SK-N-SH (cell line): ENCODE measurements around the gene GRIP2. TPM values are rescaled to one million over a fixed set of nuclear protein-coding genes. Genes with fewer than 3 reads are reported as not detected.

Experiments used
- CTCF ChIA-PET: fragments of 300-600, 350-600 bp; formaldehyde crosslinking; extraction: SDS; loops from one replicate; lab custom pipeline; 2021; lab: Yijun Ruan, JAX
- POLR2A ChIA-PET: fragments of 350-600 bp; sonication (Branson Sonifier 250); formaldehyde crosslinking; extraction: SDS; loops from one replicate; lab custom pipeline; 2020; ENCODE audit warnings: antibody characterized with exemption, inconsistent platforms; lab: Yijun Ruan, JAX
- DNase-seq: peaks from one replicate; pipeline ENCODE4 v3.0.0; 2012
- H2AFZ ChIP-seq: fragments of 200-600 bp; sonication (generic); 2 replicates; pipeline ENCODE4 v1.8.1; 2016; ENCODE audit warnings: antibody characterized with exemption, mild to moderate bottlenecking, low read depth
- H3F3A ChIP-seq: fragments of 200-600 bp; sonication (generic); replicated peaks from 2 replicates; pipeline ENCODE3; 2016; ENCODE audit warnings: antibody characterized with exemption, mild to moderate bottlenecking; ENCODE audit not compliant: insufficient read depth
- H3K27ac ChIP-seq, 2 experiments: fragments of 200-500 bp in 1 of 2; fragments of 200-600 bp in 1 of 2; sonication (Bioruptor generic) in 1 of 2; sonication (generic), shearing (Covaris generic) in 1 of 2; 2 replicates each; pipeline versions ENCODE4 v1.5.1 to v1.6.1; 2014 to 2016; ENCODE audit warnings: low read depth in 2 of 2, inconsistent platforms in 1 of 2, low read length in 1 of 2, mild to moderate bottlenecking in 1 of 2, mixed read lengths in 1 of 2
- H3K27me3 ChIP-seq: fragments of 200-600 bp; sonication (generic), shearing (Covaris generic); 2 replicates; pipeline ENCODE4 v1.6.1; 2016; ENCODE audit warnings: mixed run types; ENCODE audit not compliant: insufficient read depth
- H3K36me3 ChIP-seq, 2 experiments: fragments of 200-500 bp in 1 of 2; fragments of 200-600 bp in 1 of 2; sonication (Bioruptor generic) in 1 of 2; sonication (generic) in 1 of 2; replicated peaks in 1 of 2; 2 replicates each; pipeline versions ENCODE3 to v1.5.1; 2014 to 2016; ENCODE audit warnings: low read length in 1 of 2, mild to moderate bottlenecking in 1 of 2; ENCODE audit not compliant: insufficient read depth in 2 of 2, control insufficient read depth in 1 of 2
- H3K4me1 ChIP-seq, 2 experiments: fragments of 200-500 bp in 1 of 2; fragments of 200-600 bp in 1 of 2; sonication (Bioruptor generic) in 1 of 2; sonication (generic), shearing (Covaris generic) in 1 of 2; 2 replicates each; pipeline versions ENCODE4 v1.5.1 to v1.6.1; 2014 to 2016; ENCODE audit warnings: low read depth in 1 of 2, low read length in 1 of 2, mixed run types in 1 of 2; ENCODE audit not compliant: insufficient read depth in 2 of 2, control insufficient read depth in 1 of 2
- H3K4me2 ChIP-seq: fragments of 200-600 bp; sonication (generic), shearing (Covaris generic); 2 replicates; pipeline ENCODE4 v1.6.1; 2017; ENCODE audit warnings: mixed run types
- H3K4me3 ChIP-seq, 2 experiments: fragments of 200-500 bp in 1 of 2; fragments of 200-600 bp in 1 of 2; sonication (Bioruptor generic) in 1 of 2; sonication (generic), shearing (Covaris generic) in 1 of 2; 2 replicates each; pipeline versions ENCODE4 v1.5.1 to v1.8.1; 2014 to 2016; ENCODE audit warnings: low read depth in 2 of 2, inconsistent platforms in 1 of 2, low read length in 1 of 2, mild to moderate bottlenecking in 1 of 2, mixed read lengths in 1 of 2, moderate library complexity in 1 of 2
- H3K79me2 ChIP-seq: fragments of 200-600 bp; sonication (generic); 2 replicates; pipeline ENCODE4 v1.8.1; 2017; ENCODE audit warnings: mild to moderate bottlenecking; ENCODE audit not compliant: insufficient read depth
- H3K9ac ChIP-seq: fragments of 200-600 bp; sonication (generic); 2 replicates; pipeline ENCODE4 v1.6.1; 2017; ENCODE audit warnings: mixed run types
- H3K9me2 ChIP-seq: fragments of 200-600 bp; sonication (generic); 2 replicates; pipeline ENCODE4 v1.6.1; 2017; ENCODE audit warnings: mixed run types
- H3K9me3 ChIP-seq: fragments of 200-600 bp; sonication (generic); 2 replicates; pipeline ENCODE4 v1.6.1; 2017; ENCODE audit warnings: mixed run types, mild to moderate bottlenecking, moderate library complexity
- H4K20me1 ChIP-seq: fragments of 200-600 bp; sonication (generic); 2 replicates; pipeline ENCODE4 v1.6.1; 2017; ENCODE audit warnings: mild to moderate bottlenecking, mixed run types; ENCODE audit not compliant: insufficient read depth
- CHD2 ChIP-seq: fragments of 150-350 bp; IDR thresholded peaks from 2 replicates; pipeline ENCODE4 v1.6.1; 2018; ENCODE audit warnings: low read length; ENCODE audit not compliant: partially characterized antibody
- EP300 ChIP-seq, 2 experiments: IDR thresholded peaks; 2 replicates each; pipeline versions ENCODE4 v1.4.0 to v1.6.1; 2012; ENCODE audit warnings: borderline replicate concordance in 1 of 2, low read depth in 1 of 2, low read length in 1 of 2
- FOXM1 ChIP-seq: IDR thresholded peaks from 2 replicates; pipeline ENCODE4 v1.4.0; 2012; ENCODE audit warnings: low read depth, mild to moderate bottlenecking
- GATA2 ChIP-seq: sonication (generic); formaldehyde crosslinking; IDR thresholded peaks from 2 replicates; pipeline ENCODE4 v1.5.0; 2020; ENCODE audit warnings: mild to moderate bottlenecking, missing genetic modification reagents
- MAX ChIP-seq: IDR thresholded peaks from 2 replicates; pipeline ENCODE4 v1.4.0; 2012; ENCODE audit warnings: low read depth
- MXI1 ChIP-seq: IDR thresholded peaks from 2 replicates; pipeline ENCODE4 v1.6.1; 2012; ENCODE audit warnings: mild to moderate bottlenecking, low read depth, low read length, improper control_type of control experiment
- NFIC ChIP-seq: IDR thresholded peaks from 2 replicates; pipeline ENCODE4 v1.4.0; 2012; ENCODE audit warnings: borderline replicate concordance
- RAD21 ChIP-seq: IDR thresholded peaks from 2 replicates; pipeline ENCODE4 v1.6.1; 2012; ENCODE audit warnings: mild to moderate bottlenecking, low read length
- RCOR1 ChIP-seq: fragments of 150-350 bp; IDR thresholded peaks from 2 replicates; pipeline ENCODE4 v1.6.1; 2017; ENCODE audit warnings: antibody characterized with exemption, low read length
- TAF1 ChIP-seq: IDR thresholded peaks from 2 replicates; pipeline ENCODE4 v1.6.1; 2012; ENCODE audit warnings: low read depth, mild to moderate bottlenecking, low read length, moderate library complexity, borderline replicate concordance
- TCF12 ChIP-seq: IDR thresholded peaks from 2 replicates; pipeline ENCODE4 v1.4.0; 2012
- WGBS: methylation state at CpG from one replicate; pipeline ENCODE4 v1.1.6; 2017; ENCODE audit warnings: low lambda C conversion rate; 5-methylcytosine and 5-hydroxymethylcytosine counted together
- polyA plus RNA-seq, 3 experiments: library from polyadenylated mRNA; depleted of rRNA; stranded (reverse); fragments of >200 nt; gene quantifications; 2 replicates each; pipeline ENCODE4 v1.2.3, GENCODE V29; 2012
- small RNA-seq, 7 experiments: library from RNA; depleted of rRNA; stranded (forward); fragments of <200 nt; gene quantifications; one replicate each; pipeline ENCODE3, GENCODE V24; 2012
- TF ChIP-seq, protein P1 (sequence below): IDR thresholded peaks from 2 replicates; pipeline ENCODE4; 2012

GRIP2 gene
- polyA plus RNA-seq, 1 of the 3 experiments (the other 2 are of a cell fraction): 0.15 TPM

DNA sequence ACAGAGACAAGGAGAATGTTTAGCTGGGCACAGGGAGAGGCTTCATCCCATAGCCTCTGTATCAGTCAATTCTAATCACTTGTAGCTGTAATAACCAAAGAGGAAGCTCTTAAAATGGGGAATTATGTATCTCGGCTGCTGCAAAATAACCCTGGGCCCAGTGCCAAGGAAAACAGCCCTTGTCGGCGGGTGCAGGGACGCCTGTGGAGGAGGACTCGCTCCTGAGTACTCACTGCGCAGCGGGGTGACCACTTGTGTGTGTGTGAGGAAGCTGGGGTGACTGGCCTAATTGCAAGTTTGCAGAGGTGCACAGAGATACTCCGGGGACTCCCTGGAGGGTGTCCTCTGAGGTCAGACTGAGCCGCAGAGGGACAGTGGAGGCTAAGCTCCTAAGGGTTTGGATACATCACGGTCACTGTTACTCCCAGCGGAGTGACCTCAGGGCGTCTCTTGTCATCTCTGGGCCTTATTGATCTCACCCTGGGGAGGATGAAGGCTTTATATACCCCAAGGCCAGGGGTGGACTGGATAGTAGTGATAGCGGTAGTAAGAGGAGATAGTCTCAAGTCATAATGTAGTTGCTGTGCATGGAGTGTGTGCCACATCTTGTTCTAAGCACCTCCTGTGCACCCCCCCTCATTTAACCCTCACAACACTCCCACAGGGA is 100.5 kb downstream of the GRIP2 start:
- Histone ChIP-seq H3K4me2 (peak overlapping the region; percentile 63; the same call in 1 of the 2 replicates), H3K79me2 (peaks cover 10% of the 10 kb centered on the region; the same call in 1 of the 2 replicates), H3F3A (no peaks in the 10 kb centered on the region), H3K9me3 (no peaks in the 10 kb centered on the region)
- CTCF ChIA-PET: interaction anchor here (0.6 to 5.3 kb wide), 10 partner anchors 23 to 236 kb away, joined by 3 to 26 read pairs (median 4); no protein-coding TSS in a partner anchor
- 29% methylated on average over 11 of the region's 13 CpGs for WGBS
- TF ChIP-seq CHD2 (peak; percentile 13), NFIC (peak; percentile 94), RAD21 (0 out of 2 replicates have a peak, but pooled peaks have one; percentile 13), EP300 (IDR thresholded peaks at IDR 0.05; ENCODE audit: borderline replicate concordance in 1 of 2, low read depth in 1 of 2, low read length in 1 of 2) (peak in 1 of 2 experiments; percentile 54; a peak in 1 of 4 replicates), GATA2 (CRISPR knock-in tag) (peak; percentile 61), MAX (no peak), FOXM1 (no peak), RCOR1 (peak; percentile 74), TAF1 (no peak), MXI1 (peak; percentile 63; the same call in 1 of the 2 replicates), TCF12 (peak; percentile 42; the same call in 1 of the 2 replicates)
- TF ChIP-seq, protein P1, sequence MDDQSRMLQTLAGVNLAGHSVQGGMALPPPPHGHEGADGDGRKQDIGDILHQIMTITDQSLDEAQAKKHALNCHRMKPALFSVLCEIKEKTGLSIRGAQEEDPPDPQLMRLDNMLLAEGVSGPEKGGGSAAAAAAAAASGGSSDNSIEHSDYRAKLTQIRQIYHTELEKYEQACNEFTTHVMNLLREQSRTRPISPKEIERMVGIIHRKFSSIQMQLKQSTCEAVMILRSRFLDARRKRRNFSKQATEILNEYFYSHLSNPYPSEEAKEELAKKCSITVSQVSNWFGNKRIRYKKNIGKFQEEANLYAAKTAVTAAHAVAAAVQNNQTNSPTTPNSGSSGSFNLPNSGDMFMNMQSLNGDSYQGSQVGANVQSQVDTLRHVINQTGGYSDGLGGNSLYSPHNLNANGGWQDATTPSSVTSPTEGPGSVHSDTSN: peak; percentile 55
- TF ChIP-seq, all 33 proteins: peak for 9
- no peak overlapping the region for H3K4me3 ChIP-seq
- H3K9me2 ChIP-seq: no peaks in the 10 kb centered on the region
- H3K36me3 ChIP-seq: peaks cover 2 to 12% of the 10 kb centered on the region in 2 experiments
- H4K20me1 ChIP-seq: peaks cover 26% of the 10 kb centered on the region
- no peak overlapping the region for H2AFZ ChIP-seq
- DNase-seq: peak; percentile 87
- H3K27ac ChIP-seq: peak overlapping the region; percentile 1 to 80; a peak in 3 of 4 replicates
- H3K4me1 ChIP-seq: peaks cover 43 to 45% of the 10 kb centered on the region in 2 experiments
- POLR2A ChIA-PET: interaction anchor here (1.6 kb wide), 1 partner anchor 37 kb away, joined by 8 read pairs; the partner anchor contains the start of gene SLC6A6
- no peaks in the 10 kb centered on the region for H3K27me3 ChIP-seq
- H3K9ac ChIP-seq: no peak overlapping the region

Small RNA genes lying within 50 kb of the gene (small RNA-seq; reads per million reads assigned to genes)
- 0 reads per million in 7 experiments for gene RNU6-905P

Other genes starting within 250 kb of the GRIP2 start
- 19.1 and 22.0 TPM in 2 replicates for gene SLC6A6, start 137.7 kb downstream of the GRIP2 start, polyA plus RNA-seq (2012; rRNA removed)
- gene CCDC174, start 111.4 kb upstream of the GRIP2 start, polyA plus RNA-seq (2012; rRNA removed): 6.6 and 8.5 TPM in 2 replicates
- gene C3orf20, start 134.8 kb upstream of the GRIP2 start, polyA plus RNA-seq (2012; rRNA removed): not detected in 2 replicates